Occipital lobe (tissue), 2 donors: ENCODE measurements around the gene CEMIP2. TPM values are rescaled to one million over a fixed set of nuclear protein-coding genes. Genes with fewer than 3 reads are reported as not detected.
A peak's percentile ranks its signal among the peaks of the same experiment; 100 is the strongest.
"Not testable (repeated sequence)": the region's sequence is repeated elsewhere in the genome, so short reads cannot be mapped to it uniquely, and the experiment has no call there.

Source experiments
- DNase-seq: peaks from one replicate; lab custom pipeline; 2025; lab: John Stamatoyannopoulos, UW
- total RNA-seq: library from RNA; depleted of rRNA; stranded (reverse); fragments of >200 nt; gene quantifications from one replicate; pipeline ENCODE4 v1.2.3, GENCODE V29; 2014

Gene CEMIP2
- total RNA-seq, 1 donor from 2014 or later: 54.7 TPM

GRCh38 chr9:71677209-71677608 lies 91.1 kb downstream of the CEMIP2 start:
- no peak for DNase-seq

GRCh38 chr9:71676460-71676859 lies 91.9 kb downstream of the CEMIP2 start:
- no peak for DNase-seq

GRCh38 chr9:71675857-71676165 lies 92.5 kb downstream of the CEMIP2 start:
- no peak for DNase-seq

DNA sequence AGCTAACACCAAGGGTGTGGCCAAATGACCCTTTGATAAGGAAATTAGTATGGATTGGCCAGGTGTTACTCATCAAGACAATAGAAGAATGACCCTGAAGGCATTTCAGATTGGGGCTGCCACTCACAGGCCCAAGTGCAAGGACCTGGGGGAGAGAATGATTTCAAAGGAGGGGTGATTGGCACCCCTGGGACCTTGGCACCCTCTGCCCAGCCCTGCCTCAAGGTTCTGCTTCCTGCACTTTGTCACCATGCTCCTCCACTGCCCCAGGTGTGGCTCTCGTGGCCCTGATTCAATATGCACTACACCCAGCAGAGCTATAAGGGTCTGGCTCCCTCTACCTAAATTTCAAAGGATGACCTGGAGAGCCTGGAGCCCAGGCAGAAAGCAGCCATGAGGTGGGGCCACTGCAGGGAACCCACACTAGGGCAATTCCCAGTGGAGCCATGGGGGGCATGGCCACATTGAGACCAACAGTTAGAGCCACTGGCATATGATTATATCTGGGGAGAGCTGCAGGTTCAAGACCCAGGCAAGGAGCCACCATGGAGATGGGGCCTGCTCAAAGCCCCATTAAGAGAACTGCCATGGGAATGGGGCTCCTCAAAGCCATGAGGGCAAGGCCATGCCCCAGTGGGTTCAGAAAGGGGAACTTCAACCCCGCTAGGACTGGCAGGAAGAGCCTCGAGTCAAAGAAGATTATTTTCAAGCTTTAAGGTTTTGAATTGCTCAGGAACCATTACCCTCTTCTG lies 93.0 kb downstream of the CEMIP2 start:
- DNase-seq: no peak

GRCh38 chr9:71672573-71672972 lies 95.7 kb downstream of the CEMIP2 start:
- DNase-seq: no peak

DNA sequence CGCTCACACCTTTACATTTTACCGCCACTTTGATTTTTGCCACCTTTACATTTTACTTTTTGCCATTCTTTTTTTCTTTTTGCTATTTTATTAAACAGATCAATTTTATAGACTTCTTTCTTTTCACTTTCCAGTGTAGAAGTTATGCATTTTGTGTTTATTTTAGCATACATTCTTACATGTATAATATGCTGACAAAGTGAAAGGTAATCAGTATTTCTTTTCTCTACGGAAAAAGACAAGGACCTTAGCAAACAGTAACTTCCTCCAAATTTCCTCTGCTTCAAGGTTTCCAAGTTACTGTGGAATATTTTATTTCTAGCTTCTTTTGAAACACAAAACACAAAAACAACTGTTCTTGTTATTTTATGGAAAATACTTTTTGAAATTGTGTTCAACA lies 97.0 kb downstream of the CEMIP2 start:
- no peak for DNase-seq

- no peak for DNase-seq
These were observed 98.2 kb downstream of the CEMIP2 start for GRCh38 chr9:71670121-71670520.

GRCh38 chr9:71669284-71669995 lies 98.9 kb downstream of the CEMIP2 start:
- no peak for DNase-seq

GRCh38 chr9:71668717-71669116 lies 99.6 kb downstream of the CEMIP2 start:
- no peak for DNase-seq

GRCh38 chr9:71665247-71665646 lies 103.1 kb downstream of the CEMIP2 start:
- DNase-seq: no peak

GRCh38 chr9:71664566-71664965 lies 103.7 kb downstream of the CEMIP2 start:
- no peak for DNase-seq

GRCh38 chr9:71663931-71664459 lies 104.3 kb downstream of the CEMIP2 start:
- DNase-seq: no peak

DNA sequence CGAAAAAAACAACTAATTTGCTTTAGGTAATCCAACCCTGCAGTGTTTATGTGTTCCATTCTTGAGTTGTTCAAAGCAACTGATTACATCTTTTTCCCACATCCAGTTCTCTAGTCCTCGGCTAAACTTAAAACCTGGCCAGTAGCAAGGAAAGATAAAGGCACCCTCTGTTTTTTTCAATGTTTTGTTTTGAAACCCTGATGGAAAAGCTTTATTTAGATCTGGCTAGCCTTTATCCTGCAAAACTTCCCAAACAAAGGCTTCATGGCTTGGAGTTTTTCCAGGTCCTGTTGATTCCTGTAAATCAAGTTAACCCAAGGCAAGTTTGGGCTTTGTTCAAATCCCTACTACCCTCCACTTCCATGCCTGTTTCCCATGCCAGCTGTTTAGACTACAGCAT lies 105.1 kb downstream of the CEMIP2 start:
- no peak for DNase-seq

DNA sequence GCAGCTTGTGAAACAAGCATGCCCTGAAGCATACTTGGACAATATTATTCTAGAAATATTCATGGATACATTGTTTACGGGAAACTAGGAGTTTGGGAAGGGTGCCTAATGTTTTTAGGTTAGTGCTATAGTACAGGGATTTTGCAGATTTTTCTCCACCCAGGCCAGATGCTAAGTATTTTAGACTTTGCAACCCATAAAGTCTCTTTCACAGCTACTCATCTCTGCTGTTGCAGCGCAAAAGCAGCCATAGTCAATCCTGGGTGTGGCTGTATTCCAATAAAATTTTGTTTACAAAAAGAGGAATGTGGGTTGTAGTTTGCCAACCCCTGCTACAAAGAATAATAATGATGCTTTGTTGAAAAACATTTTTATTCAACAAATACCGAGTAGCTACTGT lies 106.2 kb downstream of the CEMIP2 start:
- DNase-seq: no peak

- DNase-seq: not testable (repeated sequence)
These were observed 111.0 kb downstream of the CEMIP2 start for GRCh38 chr9:71657276-71657675.

DNA sequence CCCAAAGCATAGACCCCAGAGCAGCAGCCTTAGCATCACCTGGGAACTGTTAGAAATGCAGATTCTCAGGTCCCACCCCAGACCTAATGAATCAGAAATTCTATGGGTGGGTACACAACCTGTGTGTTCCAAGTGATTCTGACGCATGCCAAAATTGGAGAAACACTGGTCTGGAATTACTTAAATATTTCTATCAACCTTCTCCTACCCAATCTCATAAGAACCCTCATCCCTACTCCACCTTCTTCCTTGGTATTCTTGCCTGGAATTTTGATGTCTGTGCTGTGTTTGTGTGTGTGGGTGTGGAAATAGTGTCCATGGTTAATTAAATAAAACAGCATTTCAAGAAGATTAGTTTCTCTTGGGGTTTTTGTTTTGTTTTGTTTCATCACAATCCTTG lies 111.8 kb downstream of the CEMIP2 start:
- no peak for DNase-seq

- DNase-seq: no peak
These were observed 112.5 kb downstream of the CEMIP2 start for GRCh38 chr9:71655778-71656177.

- no peak for DNase-seq
These were observed 113.2 kb downstream of the CEMIP2 start for GRCh38 chr9:71655141-71655540.

- no peak for DNase-seq
These were observed 115.8 kb downstream of the CEMIP2 start for GRCh38 chr9:71652480-71652879.

DNA sequence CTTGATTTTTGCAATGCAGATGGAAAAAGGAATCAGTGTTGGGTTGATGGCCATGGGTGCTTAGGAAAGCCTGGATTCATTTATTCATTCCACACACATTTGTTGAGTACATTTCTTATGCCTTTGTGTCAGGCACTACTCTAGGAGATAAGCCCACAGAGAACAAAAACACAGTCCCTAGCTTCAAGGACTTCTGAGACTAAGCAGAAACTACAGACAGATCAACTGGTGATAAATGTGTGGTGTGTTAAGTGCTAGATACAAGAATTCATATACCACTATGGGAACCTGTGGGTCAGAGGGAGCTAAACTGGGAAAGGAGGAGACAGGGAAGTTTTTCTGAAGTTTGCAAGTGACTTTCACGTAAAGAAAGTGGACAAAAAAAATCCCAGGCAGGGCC lies 119.9 kb downstream of the CEMIP2 start:
- DNase-seq: no peak

- peak; percentile 38 for DNase-seq
These were observed 121.2 kb downstream of the CEMIP2 start for GRCh38 chr9:71647094-71647591.

- no peak for DNase-seq
These were observed 122.2 kb downstream of the CEMIP2 start for GRCh38 chr9:71646131-71646530.

DNA sequence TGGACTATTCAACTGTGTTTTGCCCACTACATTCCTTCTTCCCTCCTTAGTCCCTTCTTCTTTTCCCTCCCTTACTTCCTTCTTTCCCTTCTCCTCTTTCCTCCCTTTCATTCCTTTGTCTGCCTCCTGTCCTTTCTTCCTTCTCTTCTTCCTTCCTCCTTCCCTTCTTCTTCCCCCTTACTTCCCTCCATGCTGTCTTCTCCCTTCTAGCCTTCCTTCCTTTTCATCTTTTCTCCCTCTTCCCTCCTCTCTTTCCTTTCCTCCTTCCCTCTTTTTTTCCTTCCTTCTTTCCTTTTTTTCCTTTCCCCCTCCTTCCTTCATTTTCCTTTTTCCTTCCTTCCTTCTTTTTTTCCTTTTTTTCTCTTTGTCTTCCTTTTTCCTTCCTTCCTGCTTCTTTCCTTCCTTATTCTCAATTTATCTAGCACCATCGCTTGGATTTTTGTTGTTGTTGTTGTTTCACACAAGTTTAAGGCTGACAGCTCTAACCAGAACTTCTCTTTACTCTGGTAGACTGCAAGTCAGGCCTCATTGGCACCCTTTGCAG lies 123.4 kb downstream of the CEMIP2 start:
- no peak for DNase-seq
